HG02588 (cell line): ENCODE data around the gene CLSTN2.

Experiments used
- ATAC-seq: cut with Tn5 transposase; IDR thresholded peaks from one replicate; pipeline ENCODE4 v1.9.1; 2021; ENCODE audit warnings: mild to moderate bottlenecking, moderate library complexity; ENCODE audit not compliant: unreplicated experiment

CLSTN2 gene

GRCh38 chr3:140051019-140051957 is 116.3 kb downstream of the CLSTN2 start:
- ATAC-seq = no peak

GRCh38 chr3:140052771-140053702 is 118.1 kb downstream of the CLSTN2 start:
- ATAC-seq = no peak

- ATAC-seq = no peak
Measured at GRCh38 chr3:140053794-140054193, 118.8 kb downstream of the CLSTN2 start.

GRCh38 chr3:140055092-140055791 is 120.3 kb downstream of the CLSTN2 start:
- no peak for ATAC-seq

GRCh38 chr3:140056047-140056446 is 121.1 kb downstream of the CLSTN2 start:
- no peak for ATAC-seq

GRCh38 chr3:140061211-140061610 is 126.2 kb downstream of the CLSTN2 start:
- no peak for ATAC-seq

GRCh38 chr3:140062461-140062860 is 127.5 kb downstream of the CLSTN2 start:
- ATAC-seq = no peak

- no peak for ATAC-seq
Measured at GRCh38 chr3:140067487-140067886, 132.5 kb downstream of the CLSTN2 start.

- ATAC-seq = no peak
Measured at GRCh38 chr3:140068494-140069017, 133.6 kb downstream of the CLSTN2 start.

- ATAC-seq = no peak
Measured at GRCh38 chr3:140073278-140074045, 138.5 kb downstream of the CLSTN2 start.

GRCh38 chr3:140076552-140076951 is 141.6 kb downstream of the CLSTN2 start:
- no peak for ATAC-seq

GRCh38 chr3:140077406-140077805 is 142.4 kb downstream of the CLSTN2 start:
- no peak for ATAC-seq

GRCh38 chr3:140078343-140078742 is 143.4 kb downstream of the CLSTN2 start:
- ATAC-seq = no peak

- ATAC-seq = no peak
Measured at GRCh38 chr3:140078940-140079339, 144.0 kb downstream of the CLSTN2 start.

- no peak for ATAC-seq
Measured at GRCh38 chr3:140081887-140082286, 146.9 kb downstream of the CLSTN2 start.

- ATAC-seq = no peak
Measured at GRCh38 chr3:140085001-140085400, 150.0 kb downstream of the CLSTN2 start.

- ATAC-seq = no peak
Measured at GRCh38 chr3:140086642-140087041, 151.7 kb downstream of the CLSTN2 start.

GRCh38 chr3:140088058-140088457 is 153.1 kb downstream of the CLSTN2 start:
- no peak for ATAC-seq

- no peak for ATAC-seq
Measured at GRCh38 chr3:140088513-140088912, 153.5 kb downstream of the CLSTN2 start.
